ENCODE data around the gene GRSF1.

DNA sequence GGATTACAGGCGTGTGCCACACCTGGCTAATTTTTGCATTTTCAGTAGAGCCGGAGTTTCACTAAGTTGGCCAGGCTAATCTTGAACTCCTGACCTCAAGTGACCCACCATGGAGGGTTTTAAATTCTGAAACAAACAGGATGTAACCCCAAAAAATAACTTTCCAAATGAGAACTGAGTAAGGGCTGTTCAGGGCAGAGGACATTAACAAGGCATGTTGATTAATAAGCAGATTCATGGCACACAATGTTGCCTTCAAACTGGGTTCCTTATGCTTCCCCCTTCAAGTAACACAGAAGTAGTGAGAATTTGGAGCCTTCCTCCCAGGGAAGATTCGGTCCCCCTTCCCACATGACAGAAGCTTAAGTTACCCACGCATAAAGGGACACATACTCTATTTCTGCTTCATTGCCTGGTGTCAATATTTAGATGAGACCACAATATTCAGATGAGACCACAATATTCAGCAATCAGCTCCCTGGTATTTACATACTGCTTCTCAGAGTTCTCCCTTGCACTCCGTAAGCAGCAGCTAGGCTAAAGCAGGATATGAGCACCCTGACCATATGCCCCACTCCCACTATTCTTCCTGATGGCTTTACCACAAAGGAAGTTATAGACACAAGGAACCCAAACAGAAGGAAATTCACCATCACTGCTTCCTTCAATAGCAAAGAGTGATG lies 21.4 kb downstream of the GRSF1 start:
- TF ChIP-seq CTCF (IDR thresholded peaks at IDR 0.05) (no peak), POLR2A (IDR thresholded peaks at IDR 0.05) (no peak)
